Glutamatergic neuron (in vitro differentiated cells): ENCODE data around the gene AKAP8L. TPM values are rescaled to one million over a fixed set of nuclear protein-coding genes. Genes with fewer than 3 reads are reported as not detected.

Source experiments
- DNase-seq: peaks from one replicate; pipeline ENCODE4 v3.0.0; 2022
- H3K27ac Mint-ChIP-seq: one replicate; pipeline ENCODE4 v1.8.0; 2020; ENCODE audit warnings: mild to moderate bottlenecking, mixed read lengths, inconsistent platforms; ENCODE audit not compliant: unreplicated experiment
- H3K27me3 Mint-ChIP-seq: one replicate; pipeline ENCODE4 v1.8.0; 2020; ENCODE audit warnings: mild to moderate bottlenecking, moderate library complexity, mixed read lengths, inconsistent platforms; ENCODE audit not compliant: unreplicated experiment
- H3K36me3 Mint-ChIP-seq: one replicate; pipeline ENCODE4 v1.8.0; 2020; ENCODE audit warnings: mild to moderate bottlenecking, mixed read lengths, inconsistent platforms; ENCODE audit not compliant: unreplicated experiment
- H3K4me1 Mint-ChIP-seq: one replicate; pipeline ENCODE4 v1.8.0; 2020; ENCODE audit warnings: mild to moderate bottlenecking, low read depth, mixed read lengths, inconsistent platforms; ENCODE audit not compliant: unreplicated experiment
- H3K4me3 Mint-ChIP-seq: one replicate; pipeline ENCODE4 v1.8.0; 2020; ENCODE audit warnings: mild to moderate bottlenecking, mixed read lengths, inconsistent platforms; ENCODE audit not compliant: unreplicated experiment
- H3K9me3 Mint-ChIP-seq: one replicate; pipeline ENCODE4 v1.8.0; 2020; ENCODE audit warnings: mild to moderate bottlenecking, moderate library complexity, mixed read lengths, inconsistent platforms; ENCODE audit not compliant: unreplicated experiment
- total RNA-seq: library from RNA; stranded (reverse); fragmentation: NEBNext Ultra II Directional; extraction: Animal tissue kit (Norgen Biotek cat#: 25700); gene quantifications from one replicate; pipeline ENCODE4 v1.2.1, GENCODE V29; 2021; ENCODE audit not compliant: unreplicated experiment
- TF ChIP-seq, protein P1 (sequence below): fragments of 200-600 bp; sonication (generic); IDR thresholded peaks from one replicate; pipeline ENCODE4 v1.5.0; 2021; ENCODE audit not compliant: partially characterized antibody, unreplicated experiment

AKAP8L gene
- total RNA-seq, 1 donor from 2014 or later = 354 TPM

DNA sequence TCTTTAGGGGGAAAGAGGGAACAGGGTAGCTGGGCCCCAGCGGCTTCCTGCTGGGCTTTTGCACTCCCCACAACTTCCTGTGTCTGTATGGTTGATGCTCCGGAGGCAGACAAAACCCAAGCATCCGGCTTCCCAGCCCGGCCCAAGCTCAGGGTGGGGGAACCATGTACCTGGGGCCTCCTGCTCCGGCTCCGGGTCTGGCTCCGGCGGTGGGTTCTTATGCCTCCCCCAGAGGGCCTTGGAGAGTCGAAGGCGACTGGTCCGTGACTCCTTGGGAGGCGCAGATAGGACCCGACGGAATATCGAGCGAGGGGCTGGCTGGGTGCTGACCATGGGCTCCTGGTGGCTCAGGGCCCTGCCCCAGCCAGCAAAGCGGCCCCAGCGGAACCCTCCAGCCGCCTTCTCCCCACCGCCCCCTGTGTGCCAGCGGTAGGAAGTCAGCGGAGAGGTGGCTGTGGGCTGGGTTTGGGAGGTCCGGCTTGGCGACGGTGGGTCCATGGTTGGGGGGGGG lies 45.1 kb upstream of the AKAP8L start:
- DNase-seq = no peak
- H3K27me3 Mint-ChIP-seq = peaks cover 31% of the 10 kb centered on the region
- H3K4me1 Mint-ChIP-seq = no peaks in the 10 kb centered on the region

DNA sequence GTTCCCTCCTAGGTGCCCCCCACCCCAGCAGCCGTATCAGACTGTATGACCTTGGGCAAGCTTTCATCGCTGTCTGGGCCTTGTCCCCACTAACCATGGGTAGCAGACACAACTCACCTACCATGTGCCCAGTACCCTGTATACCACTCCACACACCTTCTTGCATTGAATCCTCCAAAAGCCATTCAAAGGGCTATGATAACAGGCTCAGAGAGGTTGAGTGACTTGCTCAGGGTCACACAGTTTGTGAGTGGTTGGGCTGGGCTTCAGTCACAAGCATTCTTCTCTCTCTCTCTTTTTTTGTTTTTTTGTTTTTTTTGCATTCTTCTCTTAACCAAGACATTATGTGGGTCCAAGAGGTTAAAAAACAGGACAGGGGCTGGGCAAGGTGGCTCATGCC lies 42.9 kb upstream of the AKAP8L start:
- peaks cover 18% of the 10 kb centered on the region for H3K27me3 Mint-ChIP-seq
- no peaks in the 10 kb centered on the region for H3K9me3 Mint-ChIP-seq
- no peak for DNase-seq
- TF ChIP-seq, protein P1, sequence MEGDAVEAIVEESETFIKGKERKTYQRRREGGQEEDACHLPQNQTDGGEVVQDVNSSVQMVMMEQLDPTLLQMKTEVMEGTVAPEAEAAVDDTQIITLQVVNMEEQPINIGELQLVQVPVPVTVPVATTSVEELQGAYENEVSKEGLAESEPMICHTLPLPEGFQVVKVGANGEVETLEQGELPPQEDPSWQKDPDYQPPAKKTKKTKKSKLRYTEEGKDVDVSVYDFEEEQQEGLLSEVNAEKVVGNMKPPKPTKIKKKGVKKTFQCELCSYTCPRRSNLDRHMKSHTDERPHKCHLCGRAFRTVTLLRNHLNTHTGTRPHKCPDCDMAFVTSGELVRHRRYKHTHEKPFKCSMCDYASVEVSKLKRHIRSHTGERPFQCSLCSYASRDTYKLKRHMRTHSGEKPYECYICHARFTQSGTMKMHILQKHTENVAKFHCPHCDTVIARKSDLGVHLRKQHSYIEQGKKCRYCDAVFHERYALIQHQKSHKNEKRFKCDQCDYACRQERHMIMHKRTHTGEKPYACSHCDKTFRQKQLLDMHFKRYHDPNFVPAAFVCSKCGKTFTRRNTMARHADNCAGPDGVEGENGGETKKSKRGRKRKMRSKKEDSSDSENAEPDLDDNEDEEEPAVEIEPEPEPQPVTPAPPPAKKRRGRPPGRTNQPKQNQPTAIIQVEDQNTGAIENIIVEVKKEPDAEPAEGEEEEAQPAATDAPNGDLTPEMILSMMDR = no peak
- no peaks in the 10 kb centered on the region for H3K36me3 Mint-ChIP-seq
- H3K4me3 Mint-ChIP-seq = no peak overlapping the region
- H3K27ac Mint-ChIP-seq = no peak overlapping the region
- no peaks in the 10 kb centered on the region for H3K4me1 Mint-ChIP-seq

More for the DNA sequence above, 45.1 kb upstream of the AKAP8L start:
- no peak overlapping the region for H3K4me3 Mint-ChIP-seq
- no peaks in the 10 kb centered on the region for H3K36me3 Mint-ChIP-seq
- TF ChIP-seq, protein P1 = no peak
- no peak overlapping the region for H3K27ac Mint-ChIP-seq
- no peaks in the 10 kb centered on the region for H3K9me3 Mint-ChIP-seq

DNA sequence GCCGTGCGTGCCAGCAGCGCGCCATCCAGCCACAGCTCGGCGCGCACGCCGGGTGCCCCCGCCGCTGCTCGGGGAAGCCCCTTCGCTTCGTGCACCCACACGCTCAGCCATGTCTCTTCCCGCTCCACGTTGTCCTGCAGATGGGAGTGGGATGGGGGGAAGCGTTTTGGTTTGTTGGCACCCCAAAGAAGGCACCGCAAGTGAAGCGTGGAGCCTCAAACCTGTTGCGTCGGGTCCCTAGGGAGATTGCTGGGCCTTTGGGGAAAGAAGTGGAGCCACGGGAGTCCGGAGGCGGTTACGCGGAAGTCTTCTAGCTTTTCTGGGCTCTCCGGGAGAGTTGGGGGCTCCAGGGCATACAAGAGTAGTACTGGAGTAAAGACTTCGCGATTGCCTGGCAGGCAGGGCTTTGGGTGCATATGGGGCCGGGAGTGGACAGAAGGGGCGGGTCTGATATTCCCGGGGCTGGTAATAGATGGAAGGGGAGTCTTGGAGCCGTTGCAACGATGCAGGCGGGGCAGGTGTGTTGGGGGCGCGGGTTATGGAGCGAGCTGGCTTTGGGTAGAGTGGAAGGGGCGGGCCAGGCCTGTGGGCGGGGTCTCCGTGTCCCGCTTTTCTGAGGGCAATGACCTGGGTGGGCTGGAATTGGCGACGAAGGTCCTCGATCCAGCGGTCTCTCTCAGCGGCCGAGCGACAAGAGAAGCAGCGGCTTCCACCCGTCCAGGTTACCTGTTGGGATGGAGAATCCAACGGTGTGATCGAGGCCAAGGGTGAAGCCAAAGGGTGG lies 39.1 kb upstream of the AKAP8L start:
- peaks cover 34% of the 10 kb centered on the region for H3K27me3 Mint-ChIP-seq
- H3K27ac Mint-ChIP-seq = no peak overlapping the region
- no peaks in the 10 kb centered on the region for H3K4me1 Mint-ChIP-seq
- no peak overlapping the region for H3K4me3 Mint-ChIP-seq
- TF ChIP-seq, protein P1 = no peak
- peaks cover 9% of the 10 kb centered on the region for H3K9me3 Mint-ChIP-seq
- DNase-seq = no peak
- H3K36me3 Mint-ChIP-seq = peaks cover 5% of the 10 kb centered on the region

DNA sequence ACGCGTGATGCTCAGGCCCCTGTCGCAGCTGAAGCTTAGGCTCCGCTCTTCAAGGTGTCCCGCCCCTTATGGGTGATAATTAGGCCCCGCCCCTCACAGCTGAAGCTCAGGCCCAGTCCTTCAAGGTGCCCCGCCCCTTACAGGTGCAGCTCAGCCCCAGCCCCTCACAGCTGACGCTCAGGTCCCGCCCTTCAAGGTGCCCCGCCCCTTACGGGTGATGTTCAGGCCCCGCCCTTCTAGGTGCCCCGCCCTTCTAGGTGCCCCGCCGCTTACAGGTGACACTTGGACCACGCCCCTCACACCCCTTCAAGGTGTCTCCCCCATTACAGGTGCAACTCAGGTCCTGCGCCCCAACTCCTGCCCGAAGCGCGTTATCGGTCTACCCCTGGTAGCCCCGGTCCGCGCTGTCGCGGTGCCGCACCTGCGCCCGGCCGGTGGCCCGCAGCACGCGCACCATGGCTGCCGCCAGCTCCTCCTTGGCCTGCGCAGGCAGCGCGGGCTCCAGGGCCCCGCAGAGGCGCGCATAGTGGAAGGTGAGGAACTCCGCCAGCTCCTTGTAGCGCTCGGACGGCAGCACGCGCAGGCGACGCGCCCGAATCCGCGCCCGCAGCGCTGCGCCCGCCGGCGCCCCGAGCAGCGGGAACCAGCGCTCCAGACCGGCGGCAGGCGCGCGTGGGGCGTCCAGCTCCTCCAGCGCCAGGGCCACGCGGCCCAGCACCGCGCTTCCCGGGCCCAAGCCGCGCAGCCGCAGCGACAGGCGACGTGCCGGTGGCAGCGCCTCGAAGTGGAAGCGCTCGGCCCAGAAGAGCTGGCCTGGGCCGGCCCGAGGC lies 38.3 kb upstream of the AKAP8L start:
- Mint-ChIP-seq H3K4me3 (peak overlapping the region; percentile 15), H3K27ac (no peak overlapping the region), H3K4me1 (no peaks in the 10 kb centered on the region), H3K9me3 (peaks cover 9% of the 10 kb centered on the region), H3K36me3 (peaks cover 5% of the 10 kb centered on the region), H3K27me3 (peaks cover 34% of the 10 kb centered on the region)
- no peak for DNase-seq
- TF ChIP-seq, protein P1 = no peak

DNA sequence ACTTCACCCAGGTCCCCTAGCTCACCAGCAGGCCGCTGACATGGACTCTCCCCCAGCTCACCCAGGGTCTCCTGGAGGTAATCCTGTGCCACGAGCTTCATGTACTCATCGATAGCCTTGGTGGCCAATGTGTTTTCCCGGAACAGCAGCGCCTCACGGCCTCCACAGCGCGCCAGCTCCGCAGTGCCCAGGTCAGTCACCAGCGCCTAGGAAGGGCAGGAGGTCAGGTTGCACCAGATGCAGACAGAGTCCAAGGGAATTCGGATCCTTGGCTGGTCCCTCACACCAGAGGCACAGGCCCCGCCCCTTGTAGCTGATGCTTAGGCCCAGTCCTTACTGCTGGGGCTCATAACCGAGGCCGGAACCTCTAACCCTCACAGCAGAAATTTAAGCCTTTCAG lies 37.7 kb upstream of the AKAP8L start:
- TF ChIP-seq, protein P1 = no peak
- DNase-seq = no peak
- Mint-ChIP-seq H3K4me3 (peak overlapping the region; percentile 15), H3K36me3 (peaks cover 5% of the 10 kb centered on the region), H3K4me1 (no peaks in the 10 kb centered on the region), H3K27ac (no peak overlapping the region), H3K9me3 (peaks cover 9% of the 10 kb centered on the region), H3K27me3 (peaks cover 29% of the 10 kb centered on the region)
